Esophagus squamous epithelium (tissue), 4 donors: ENCODE results near the gene DOC2A.

Experiments used
- POLR2A ChIP-seq, 4 donors: fragments of 450-650 bp; IDR thresholded peaks; one replicate each; pipeline ENCODE4 v1.6.1; 2017; ENCODE audit warnings: antibody characterized with exemption in 4 of 4, mild to moderate bottlenecking in 4 of 4, moderate library complexity in 3 of 4
- TF ChIP-seq, protein P1 (sequence below), 6 experiments: fragments of 450-650 bp in 4 of 6; fragments of 200-600 bp in 2 of 6; sonication (generic) in 2 of 6; IDR thresholded peaks; one replicate each; pipeline ENCODE4 v1.5.1; 2016 to 2019; ENCODE audit warnings: antibody characterized with exemption in 6 of 6, mild to moderate bottlenecking in 4 of 6, moderate library complexity in 4 of 6

GRCh38 chr16:29982560-29983419 lies 28.0 kb downstream of the DOC2A start:
- TF ChIP-seq, protein P1, sequence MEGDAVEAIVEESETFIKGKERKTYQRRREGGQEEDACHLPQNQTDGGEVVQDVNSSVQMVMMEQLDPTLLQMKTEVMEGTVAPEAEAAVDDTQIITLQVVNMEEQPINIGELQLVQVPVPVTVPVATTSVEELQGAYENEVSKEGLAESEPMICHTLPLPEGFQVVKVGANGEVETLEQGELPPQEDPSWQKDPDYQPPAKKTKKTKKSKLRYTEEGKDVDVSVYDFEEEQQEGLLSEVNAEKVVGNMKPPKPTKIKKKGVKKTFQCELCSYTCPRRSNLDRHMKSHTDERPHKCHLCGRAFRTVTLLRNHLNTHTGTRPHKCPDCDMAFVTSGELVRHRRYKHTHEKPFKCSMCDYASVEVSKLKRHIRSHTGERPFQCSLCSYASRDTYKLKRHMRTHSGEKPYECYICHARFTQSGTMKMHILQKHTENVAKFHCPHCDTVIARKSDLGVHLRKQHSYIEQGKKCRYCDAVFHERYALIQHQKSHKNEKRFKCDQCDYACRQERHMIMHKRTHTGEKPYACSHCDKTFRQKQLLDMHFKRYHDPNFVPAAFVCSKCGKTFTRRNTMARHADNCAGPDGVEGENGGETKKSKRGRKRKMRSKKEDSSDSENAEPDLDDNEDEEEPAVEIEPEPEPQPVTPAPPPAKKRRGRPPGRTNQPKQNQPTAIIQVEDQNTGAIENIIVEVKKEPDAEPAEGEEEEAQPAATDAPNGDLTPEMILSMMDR (IDR thresholded peaks at IDR 0.05), result no peak
- no peak for TF ChIP-seq POLR2A (IDR thresholded peaks at IDR 0.05)
